Measurements from ENCODE around the gene BAD. TPM values are rescaled to one million over a fixed set of nuclear protein-coding genes. Genes with fewer than 3 reads are reported as not detected.

BAD gene
- total RNA-seq, 1 donor from 2014 or later = 156 TPM

DNA sequence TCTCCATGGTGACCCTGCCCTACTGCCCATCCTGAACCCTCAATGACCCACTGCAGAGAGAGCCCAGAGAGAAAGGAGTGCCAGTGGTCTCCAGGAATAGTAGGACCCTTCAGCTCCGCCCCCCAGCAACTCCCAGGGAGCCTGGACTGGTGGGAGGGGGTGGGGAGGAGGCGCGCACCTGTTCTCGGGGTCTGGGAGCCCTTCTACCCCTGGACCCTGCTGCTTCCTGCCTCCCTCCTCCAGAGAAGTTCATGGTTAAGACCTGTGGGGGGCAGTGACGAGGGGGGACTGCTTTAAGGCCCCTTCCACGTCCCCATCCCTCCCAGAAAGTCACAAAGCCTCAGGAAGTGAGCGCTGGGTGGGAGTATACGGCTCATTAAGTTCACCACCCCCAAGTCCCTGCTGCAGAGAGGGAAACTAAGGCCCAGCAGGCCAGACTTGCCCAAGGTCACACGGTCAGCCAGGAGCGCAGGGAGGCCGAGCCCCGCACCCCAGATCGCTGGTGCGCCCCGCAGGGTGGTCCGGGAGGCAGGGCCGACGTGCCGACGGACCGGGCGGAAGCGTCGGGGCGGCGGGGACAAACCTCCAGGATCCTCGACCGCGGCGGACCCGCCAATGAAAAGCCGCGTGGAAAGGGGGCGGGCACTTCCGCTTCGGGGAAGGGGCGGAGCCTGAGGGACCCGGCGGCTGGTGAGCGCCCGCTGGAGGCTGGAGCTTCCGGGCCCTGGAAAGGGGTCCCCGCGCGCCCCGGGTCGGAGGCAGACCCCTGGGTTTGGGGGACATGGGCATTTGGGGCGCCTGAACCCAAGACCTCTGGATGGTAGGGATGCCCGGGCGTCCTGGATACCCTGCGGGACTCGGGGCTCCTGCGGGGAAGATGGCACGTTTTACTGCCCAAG, 58.6 kb downstream of the BAD start, which contains the start of the genes NUDT22 and TRPT1:
NUDT22 (plus strand) TSS at position 667 of the 899 bp plus-strand sequence. CDS start 379 bp downstream, outside the sequence.
TRPT1 (minus strand) TSS at position 579 of the 899 bp plus-strand sequence; CDS start at position 253, 326 bp downstream.
- no peak for DNase-seq (ENCODE audit: low read depth)
- H3K4me3 ChIP-seq (ENCODE audit: low read depth, low read length) = peak within 1 kb of the TSS; percentile 100
- TF ChIP-seq, protein P1, sequence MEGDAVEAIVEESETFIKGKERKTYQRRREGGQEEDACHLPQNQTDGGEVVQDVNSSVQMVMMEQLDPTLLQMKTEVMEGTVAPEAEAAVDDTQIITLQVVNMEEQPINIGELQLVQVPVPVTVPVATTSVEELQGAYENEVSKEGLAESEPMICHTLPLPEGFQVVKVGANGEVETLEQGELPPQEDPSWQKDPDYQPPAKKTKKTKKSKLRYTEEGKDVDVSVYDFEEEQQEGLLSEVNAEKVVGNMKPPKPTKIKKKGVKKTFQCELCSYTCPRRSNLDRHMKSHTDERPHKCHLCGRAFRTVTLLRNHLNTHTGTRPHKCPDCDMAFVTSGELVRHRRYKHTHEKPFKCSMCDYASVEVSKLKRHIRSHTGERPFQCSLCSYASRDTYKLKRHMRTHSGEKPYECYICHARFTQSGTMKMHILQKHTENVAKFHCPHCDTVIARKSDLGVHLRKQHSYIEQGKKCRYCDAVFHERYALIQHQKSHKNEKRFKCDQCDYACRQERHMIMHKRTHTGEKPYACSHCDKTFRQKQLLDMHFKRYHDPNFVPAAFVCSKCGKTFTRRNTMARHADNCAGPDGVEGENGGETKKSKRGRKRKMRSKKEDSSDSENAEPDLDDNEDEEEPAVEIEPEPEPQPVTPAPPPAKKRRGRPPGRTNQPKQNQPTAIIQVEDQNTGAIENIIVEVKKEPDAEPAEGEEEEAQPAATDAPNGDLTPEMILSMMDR (conservative IDR thresholded peaks at IDR 0.05; ENCODE audit: low read depth, low read length) = peak; percentile 39

DNA sequence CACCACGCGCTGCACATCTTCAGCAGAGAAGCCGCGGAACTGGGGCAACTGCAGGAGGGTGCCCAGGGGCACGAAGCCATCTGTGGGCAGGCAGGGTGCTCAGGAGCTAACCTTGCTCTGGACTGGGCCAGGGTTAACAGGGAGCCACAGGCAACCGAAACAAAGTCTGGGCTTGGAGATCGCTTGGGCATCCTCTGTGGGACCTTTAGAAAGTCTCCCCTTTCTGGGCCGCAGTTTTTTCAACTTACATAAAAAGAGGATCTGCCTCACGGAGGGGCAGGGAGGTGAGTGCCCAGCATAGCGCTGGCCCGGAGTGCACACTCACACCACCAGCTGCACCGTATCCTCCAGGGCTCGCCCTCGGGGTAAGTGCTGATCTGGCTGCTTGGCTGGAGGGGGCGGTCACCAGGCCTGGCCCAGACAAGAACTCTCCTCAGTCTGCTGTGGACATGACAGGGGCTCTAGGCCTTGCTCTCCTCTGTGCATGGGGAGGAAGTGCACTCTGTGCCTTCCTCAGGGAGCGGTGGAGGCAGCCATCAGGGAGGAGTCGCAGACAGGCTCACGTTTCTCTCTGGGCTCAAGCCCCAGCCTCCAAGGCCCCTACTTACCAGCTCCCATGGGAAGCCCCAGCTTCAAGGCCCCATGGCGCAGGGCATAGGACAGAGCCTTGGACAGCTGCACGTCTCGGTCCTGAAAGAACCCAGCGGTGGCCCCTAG, 59.4 kb downstream of the BAD start:
- TF ChIP-seq, protein P1 (conservative IDR thresholded peaks at IDR 0.05; ENCODE audit: low read depth, low read length) = no peak
- DNase-seq (ENCODE audit: low read depth) = no peak
- peak overlapping the region; percentile 100 for H3K4me3 ChIP-seq (ENCODE audit: low read depth, low read length)

DNA sequence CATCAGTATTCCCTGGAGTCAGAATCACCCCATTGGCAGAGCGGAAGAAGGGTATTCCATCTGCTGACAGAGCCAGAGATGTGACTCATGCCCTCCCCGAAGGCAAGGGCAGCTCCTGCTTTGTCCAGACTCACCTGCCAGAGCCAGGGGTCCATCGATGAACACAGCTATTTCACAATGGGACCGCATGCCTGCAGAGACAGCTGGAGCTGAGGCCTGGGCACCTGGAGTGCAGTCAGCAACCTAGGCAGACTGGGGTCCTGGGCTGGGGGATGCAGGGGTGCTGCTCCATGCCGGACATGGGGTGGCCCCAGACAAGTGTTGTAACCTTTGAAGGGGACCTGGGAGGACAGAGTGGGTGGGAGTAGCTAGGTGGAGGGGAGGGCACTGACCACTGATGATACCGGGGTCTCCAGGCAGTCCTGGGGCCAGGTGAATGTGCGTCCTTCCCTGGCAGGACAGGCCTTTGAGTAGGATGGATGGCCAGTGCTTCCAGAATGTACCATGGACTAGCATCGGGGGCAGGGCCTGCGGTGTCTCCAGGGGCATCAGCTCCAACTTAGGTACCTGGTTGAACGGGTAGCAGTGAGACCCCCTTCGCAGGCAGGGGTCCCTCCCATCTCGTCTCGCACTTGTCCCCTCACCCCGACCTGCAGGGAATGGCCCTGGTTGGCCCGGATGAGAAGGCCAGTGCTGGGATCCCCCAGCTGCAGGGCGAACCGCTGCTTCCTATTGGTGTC, 60.1 kb downstream of the BAD start:
- TF ChIP-seq, protein P1 (conservative IDR thresholded peaks at IDR 0.05; ENCODE audit: low read depth, low read length) = no peak
- peak overlapping the region; percentile 100 for H3K4me3 ChIP-seq (ENCODE audit: low read depth, low read length)
- DNase-seq (ENCODE audit: low read depth) = no peak

DNA sequence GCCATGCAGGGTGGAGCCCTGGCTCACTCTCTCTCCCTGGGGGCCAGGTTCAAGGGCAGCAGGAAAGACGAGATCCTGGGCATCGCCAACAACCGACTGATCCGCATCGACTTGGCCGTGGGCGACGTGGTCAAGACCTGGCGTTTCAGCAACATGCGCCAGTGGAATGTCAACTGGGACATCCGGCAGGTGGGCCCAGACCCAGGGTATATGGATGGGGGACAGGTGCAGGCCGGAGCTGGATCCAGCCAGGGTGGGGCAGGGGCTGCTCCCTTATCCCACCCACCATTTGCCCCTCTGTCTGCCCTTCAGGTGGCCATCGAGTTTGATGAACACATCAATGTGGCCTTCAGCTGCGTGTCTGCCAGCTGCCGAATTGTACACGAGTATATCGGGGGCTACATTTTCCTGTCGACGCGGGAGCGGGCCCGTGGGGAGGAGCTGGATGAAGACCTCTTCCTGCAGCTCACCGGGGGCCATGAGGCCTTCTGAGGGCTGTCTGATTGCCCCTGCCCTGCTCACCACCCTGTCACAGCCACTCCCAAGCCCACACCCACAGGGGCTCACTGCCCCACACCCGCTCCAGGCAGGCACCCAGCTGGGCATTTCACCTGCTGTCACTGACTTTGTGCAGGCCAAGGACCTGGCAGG, 61.3 kb downstream of the BAD start:
- TF ChIP-seq, protein P1 (conservative IDR thresholded peaks at IDR 0.05; ENCODE audit: low read depth, low read length) = no peak
- DNase-seq (ENCODE audit: low read depth) = no peak

DNA sequence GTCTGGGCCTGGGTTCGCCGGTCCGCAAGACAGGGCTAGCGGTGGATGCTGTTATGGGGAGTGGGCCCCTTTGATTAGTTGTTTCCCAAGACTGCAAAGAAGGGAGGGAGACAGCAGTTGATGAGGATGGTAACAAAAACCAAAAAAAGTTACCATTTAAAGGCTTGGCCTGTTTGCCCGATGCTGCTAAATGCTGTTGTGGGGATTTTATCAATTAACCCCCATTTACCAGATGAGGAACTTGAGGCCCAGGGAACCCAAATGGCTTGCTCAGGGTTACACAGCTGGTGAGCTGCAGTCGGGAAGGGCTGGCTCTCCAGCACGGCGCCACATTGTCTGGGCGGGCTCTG, 61.8 kb downstream of the BAD start:
- H3K4me3 ChIP-seq (ENCODE audit: low read depth, low read length) = no peak overlapping the region
- DNase-seq (ENCODE audit: low read depth) = no peak
- TF ChIP-seq, protein P1 (conservative IDR thresholded peaks at IDR 0.05; ENCODE audit: low read depth, low read length) = no peak

More for the DNA sequence above, 61.3 kb downstream of the BAD start:
- H3K4me3 ChIP-seq (ENCODE audit: low read depth, low read length) = no peak overlapping the region

DNA sequence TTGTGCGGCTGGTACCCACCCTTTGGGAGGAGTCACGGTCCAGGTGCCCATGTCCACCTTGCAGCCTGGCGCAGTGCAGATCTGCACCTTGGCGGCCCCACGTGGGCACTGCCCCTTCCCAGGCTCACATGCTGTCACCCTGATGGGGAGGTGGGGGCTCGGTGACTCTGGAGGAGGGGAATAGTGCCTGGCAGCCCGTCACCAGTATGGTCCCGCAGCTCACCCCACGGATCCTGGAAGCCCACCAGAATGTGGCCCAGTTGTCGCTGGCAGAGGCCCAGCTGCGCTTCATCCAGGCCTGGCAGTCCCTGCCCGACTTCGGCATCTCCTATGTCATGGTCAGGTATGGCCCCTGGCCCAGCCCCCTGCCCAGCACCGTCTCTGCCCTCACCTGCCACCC, 63.7 kb downstream of the BAD start:
- no peak overlapping the region for H3K4me3 ChIP-seq (ENCODE audit: low read depth, low read length)
- no peak for DNase-seq (ENCODE audit: low read depth)
- TF ChIP-seq, protein P1 (conservative IDR thresholded peaks at IDR 0.05; ENCODE audit: low read depth, low read length) = no peak
